GM12878 (cell line): ENCODE results near the gene C1orf52. TPM values are rescaled to one million over a fixed set of nuclear protein-coding genes. Genes with fewer than 3 reads are reported as not detected.

ENCODE experiments used
- ATF7 ChIP-seq: fragments of 450-650 bp; IDR thresholded peaks from 2 replicates; pipeline ENCODE4 v1.6.1; 2016; ENCODE audit warnings: low read depth, mild to moderate bottlenecking
- CBX3 ChIP-seq: fragments of 200-600 bp; sonication (generic); IDR thresholded peaks from 2 replicates; pipeline ENCODE4 v1.6.1; 2016; ENCODE audit warnings: low read depth, borderline replicate concordance
- CEBPB ChIP-seq, 2 experiments: fragments of 150-350 bp in 1 of 2; IDR thresholded peaks; 2 replicates each; pipeline ENCODE4 v1.6.1; 2012 to 2014; ENCODE audit warnings: low read depth in 2 of 2, low read length in 2 of 2, borderline replicate concordance in 1 of 2, inconsistent platforms in 1 of 2
- ESRRA ChIP-seq: IDR thresholded peaks from 2 replicates; pipeline ENCODE4 v1.6.1; 2012; ENCODE audit warnings: mild to moderate bottlenecking, low read length, improper control_type of control experiment
- JUND ChIP-seq: IDR thresholded peaks from 2 replicates; pipeline ENCODE4 v1.6.1; 2012; ENCODE audit warnings: low read depth, mild to moderate bottlenecking, low read length, improper control_type of control experiment, moderate library complexity
- KAT2A ChIP-seq: conservative IDR thresholded peaks from 2 replicates; pipeline ENCODE4 v1.6.1; 2011; ENCODE audit warnings: low read depth, low read length; ENCODE audit not compliant: control insufficient read depth
- KLF5 ChIP-seq: fragments of 450-650 bp; IDR thresholded peaks from 2 replicates; pipeline ENCODE4 v1.6.1; 2014; ENCODE audit warnings: mild to moderate bottlenecking; ENCODE audit not compliant: partially characterized antibody
- POLR2A ChIP-seq: IDR thresholded peaks from 2 replicates; pipeline ENCODE4 v1.6.1; 2011; ENCODE audit warnings: low read depth, mild to moderate bottlenecking, low read length
- POLR2AphosphoS2 ChIP-seq: IDR thresholded peaks from 2 replicates; pipeline ENCODE4 v1.6.1; 2011; ENCODE audit warnings: low read depth, mild to moderate bottlenecking, low read length, improper control_type of control experiment, moderate library complexity
- POU2F2 ChIP-seq: IDR thresholded peaks from 3 replicates; pipeline ENCODE4 v1.6.1; 2011; ENCODE audit warnings: low read depth, mild to moderate bottlenecking, low read length, borderline replicate concordance
- SP1 ChIP-seq: IDR thresholded peaks from one replicate; pipeline ENCODE4 v1.6.1; 2011; ENCODE audit warnings: low read depth, low read length
- ZBED1 ChIP-seq: IDR thresholded peaks from 2 replicates; pipeline ENCODE4 v1.6.1; 2016; ENCODE audit warnings: borderline replicate concordance
- ZSCAN29 ChIP-seq: fragments of 450-650 bp; IDR thresholded peaks from 2 replicates; pipeline ENCODE4 v1.6.1; 2017; ENCODE audit warnings: mild to moderate bottlenecking, moderate library complexity
- polyA plus RNA-seq, 11 experiments: library from polyadenylated mRNA; depleted of rRNA in 4 of 11; unstranded in 6 of 11; stranded (reverse) in 5 of 11; fragments of >200 nt; fragmentation: Nextera tagmentation in 4 of 11; fragmentation: Illumina TruSeq in 1 of 11; extraction: Ambion mirVana in 4 of 11; extraction: Trizol in 1 of 11; gene quantifications; 1 replicate in 1 of 11; 2 replicates in 10 of 11; pipeline versions ENCODE4 v1.2.1 to v1.2.3, GENCODE V29; 2011 to 2016; ENCODE audit warnings: inconsistent platforms in 2 of 11, missing spikeins in 2 of 11, low read depth in 1 of 11
- total RNA-seq, 4 experiments: library from RNA; depleted of rRNA in 3 of 4; stranded (reverse); fragments of >200 nt in 3 of 4; fragmentation: Illumina TruSeq in 1 of 4; extraction: Trizol in 1 of 4; gene quantifications; 2 replicates each; pipeline versions ENCODE4 v1.2.1 to v1.2.3, GENCODE V29; 2013 to 2021
- TF ChIP-seq, protein P1 (sequence below): fragments of 450-650 bp; IDR thresholded peaks from 2 replicates; pipeline ENCODE4 v1.6.1; 2017; ENCODE audit warnings: low read depth, mild to moderate bottlenecking, moderate library complexity
- TF ChIP-seq, protein P2 (sequence below): fragments of 450-650 bp; IDR thresholded peaks from 2 replicates; pipeline ENCODE4 v1.6.1; 2017; ENCODE audit warnings: mild to moderate bottlenecking, moderate library complexity
- TF ChIP-seq, protein P3 (sequence below): IDR thresholded peaks from 2 replicates; pipeline ENCODE4 v1.6.1; 2011; ENCODE audit warnings: low read depth, mild to moderate bottlenecking, low read length, moderate library complexity, borderline replicate concordance; ENCODE audit errors: extremely low read depth
- TF ChIP-seq, protein P4 (sequence below): IDR thresholded peaks from 2 replicates; pipeline ENCODE4 v1.6.1; 2012; ENCODE audit warnings: low read depth, low read length, improper control_type of control experiment
- TF ChIP-seq, protein P5 (sequence below): fragments of 450-650 bp; IDR thresholded peaks from 2 replicates; pipeline ENCODE4 v1.6.1; 2017; ENCODE audit warnings: mild to moderate bottlenecking
- TF ChIP-seq, protein P6 (sequence below): IDR thresholded peaks from 2 replicates; pipeline ENCODE4 v1.6.1; 2011; ENCODE audit warnings: borderline replicate concordance, low read depth, mild to moderate bottlenecking, moderate library complexity, low read length; ENCODE audit not compliant: insufficient read depth, poor library complexity, severe bottlenecking

The C1orf52 gene
- total and polyA plus RNA-seq, 10 of the 15 experiments (the other 5 are each of a cell fraction or from before 2014, with no cell fraction given): 9.4 to 39.5 (median 17.6) TPM

DNA sequence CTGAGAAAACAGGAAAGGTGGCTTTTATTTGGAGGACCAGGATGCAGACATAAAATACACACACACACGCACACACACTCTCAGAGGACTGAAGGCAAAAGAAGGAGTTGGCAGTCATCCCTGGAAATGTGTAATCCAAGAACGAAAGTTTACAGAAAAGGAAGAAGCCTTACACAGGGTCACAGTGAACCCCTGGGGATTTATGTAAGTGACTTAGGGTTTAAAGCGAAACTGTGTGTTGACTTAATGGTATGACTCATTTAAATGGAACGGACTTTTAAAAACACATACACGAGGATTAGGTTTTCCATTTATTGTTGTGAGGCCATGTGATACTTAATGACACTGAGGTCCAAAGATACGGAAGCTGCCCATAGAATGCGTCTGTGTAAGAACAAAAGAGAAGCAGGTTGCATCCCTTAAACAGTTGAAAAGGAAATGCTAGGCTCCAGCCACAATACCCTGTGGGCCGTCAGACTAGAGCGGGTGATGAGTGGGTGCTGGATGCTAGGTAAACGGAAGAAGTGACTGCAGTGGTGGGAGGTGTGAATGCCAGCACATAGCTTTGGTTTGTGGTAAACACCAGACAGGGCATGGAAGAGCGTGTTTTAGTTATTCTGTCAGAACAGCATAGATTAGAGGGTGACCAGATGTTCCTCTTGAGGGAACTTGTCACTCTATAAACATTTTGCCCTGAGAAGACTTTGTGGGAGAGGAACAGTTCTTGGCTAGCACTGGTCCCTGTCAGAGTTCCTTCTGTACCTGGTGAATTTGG is 38.6 kb upstream of the C1orf52 start (continued):
- TF ChIP-seq, protein P1, sequence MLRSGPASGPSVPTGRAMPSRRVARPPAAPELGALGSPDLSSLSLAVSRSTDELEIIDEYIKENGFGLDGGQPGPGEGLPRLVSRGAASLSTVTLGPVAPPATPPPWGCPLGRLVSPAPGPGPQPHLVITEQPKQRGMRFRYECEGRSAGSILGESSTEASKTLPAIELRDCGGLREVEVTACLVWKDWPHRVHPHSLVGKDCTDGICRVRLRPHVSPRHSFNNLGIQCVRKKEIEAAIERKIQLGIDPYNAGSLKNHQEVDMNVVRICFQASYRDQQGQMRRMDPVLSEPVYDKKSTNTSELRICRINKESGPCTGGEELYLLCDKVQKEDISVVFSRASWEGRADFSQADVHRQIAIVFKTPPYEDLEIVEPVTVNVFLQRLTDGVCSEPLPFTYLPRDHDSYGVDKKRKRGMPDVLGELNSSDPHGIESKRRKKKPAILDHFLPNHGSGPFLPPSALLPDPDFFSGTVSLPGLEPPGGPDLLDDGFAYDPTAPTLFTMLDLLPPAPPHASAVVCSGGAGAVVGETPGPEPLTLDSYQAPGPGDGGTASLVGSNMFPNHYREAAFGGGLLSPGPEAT: peak; percentile 84; the same call in 1 of the 2 replicates
- TF ChIP-seq, protein P2, sequence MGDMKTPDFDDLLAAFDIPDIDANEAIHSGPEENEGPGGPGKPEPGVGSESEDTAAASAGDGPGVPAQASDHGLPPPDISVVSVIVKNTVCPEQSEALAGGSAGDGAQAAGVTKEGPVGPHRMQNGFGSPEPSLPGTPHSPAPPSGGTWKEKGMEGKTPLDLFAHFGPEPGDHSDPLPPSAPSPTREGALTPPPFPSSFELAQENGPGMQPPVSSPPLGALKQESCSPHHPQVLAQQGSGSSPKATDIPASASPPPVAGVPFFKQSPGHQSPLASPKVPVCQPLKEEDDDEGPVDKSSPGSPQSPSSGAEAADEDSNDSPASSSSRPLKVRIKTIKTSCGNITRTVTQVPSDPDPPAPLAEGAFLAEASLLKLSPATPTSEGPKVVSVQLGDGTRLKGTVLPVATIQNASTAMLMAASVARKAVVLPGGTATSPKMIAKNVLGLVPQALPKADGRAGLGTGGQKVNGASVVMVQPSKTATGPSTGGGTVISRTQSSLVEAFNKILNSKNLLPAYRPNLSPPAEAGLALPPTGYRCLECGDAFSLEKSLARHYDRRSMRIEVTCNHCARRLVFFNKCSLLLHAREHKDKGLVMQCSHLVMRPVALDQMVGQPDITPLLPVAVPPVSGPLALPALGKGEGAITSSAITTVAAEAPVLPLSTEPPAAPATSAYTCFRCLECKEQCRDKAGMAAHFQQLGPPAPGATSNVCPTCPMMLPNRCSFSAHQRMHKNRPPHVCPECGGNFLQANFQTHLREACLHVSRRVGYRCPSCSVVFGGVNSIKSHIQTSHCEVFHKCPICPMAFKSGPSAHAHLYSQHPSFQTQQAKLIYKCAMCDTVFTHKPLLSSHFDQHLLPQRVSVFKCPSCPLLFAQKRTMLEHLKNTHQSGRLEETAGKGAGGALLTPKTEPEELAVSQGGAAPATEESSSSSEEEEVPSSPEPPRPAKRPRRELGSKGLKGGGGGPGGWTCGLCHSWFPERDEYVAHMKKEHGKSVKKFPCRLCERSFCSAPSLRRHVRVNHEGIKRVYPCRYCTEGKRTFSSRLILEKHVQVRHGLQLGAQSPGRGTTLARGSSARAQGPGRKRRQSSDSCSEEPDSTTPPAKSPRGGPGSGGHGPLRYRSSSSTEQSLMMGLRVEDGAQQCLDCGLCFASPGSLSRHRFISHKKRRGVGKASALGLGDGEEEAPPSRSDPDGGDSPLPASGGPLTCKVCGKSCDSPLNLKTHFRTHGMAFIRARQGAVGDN: no peak
- no peak for TF ChIP-seq ESRRA
- TF ChIP-seq, protein P3, sequence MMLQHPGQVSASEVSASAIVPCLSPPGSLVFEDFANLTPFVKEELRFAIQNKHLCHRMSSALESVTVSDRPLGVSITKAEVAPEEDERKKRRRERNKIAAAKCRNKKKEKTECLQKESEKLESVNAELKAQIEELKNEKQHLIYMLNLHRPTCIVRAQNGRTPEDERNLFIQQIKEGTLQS: no peak
- TF ChIP-seq, protein P4, sequence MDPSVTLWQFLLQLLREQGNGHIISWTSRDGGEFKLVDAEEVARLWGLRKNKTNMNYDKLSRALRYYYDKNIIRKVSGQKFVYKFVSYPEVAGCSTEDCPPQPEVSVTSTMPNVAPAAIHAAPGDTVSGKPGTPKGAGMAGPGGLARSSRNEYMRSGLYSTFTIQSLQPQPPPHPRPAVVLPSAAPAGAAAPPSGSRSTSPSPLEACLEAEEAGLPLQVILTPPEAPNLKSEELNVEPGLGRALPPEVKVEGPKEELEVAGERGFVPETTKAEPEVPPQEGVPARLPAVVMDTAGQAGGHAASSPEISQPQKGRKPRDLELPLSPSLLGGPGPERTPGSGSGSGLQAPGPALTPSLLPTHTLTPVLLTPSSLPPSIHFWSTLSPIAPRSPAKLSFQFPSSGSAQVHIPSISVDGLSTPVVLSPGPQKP: no peak
- TF ChIP-seq SP1: peak; percentile 46
- no peak for TF ChIP-seq CBX3
- TF ChIP-seq, protein P5, sequence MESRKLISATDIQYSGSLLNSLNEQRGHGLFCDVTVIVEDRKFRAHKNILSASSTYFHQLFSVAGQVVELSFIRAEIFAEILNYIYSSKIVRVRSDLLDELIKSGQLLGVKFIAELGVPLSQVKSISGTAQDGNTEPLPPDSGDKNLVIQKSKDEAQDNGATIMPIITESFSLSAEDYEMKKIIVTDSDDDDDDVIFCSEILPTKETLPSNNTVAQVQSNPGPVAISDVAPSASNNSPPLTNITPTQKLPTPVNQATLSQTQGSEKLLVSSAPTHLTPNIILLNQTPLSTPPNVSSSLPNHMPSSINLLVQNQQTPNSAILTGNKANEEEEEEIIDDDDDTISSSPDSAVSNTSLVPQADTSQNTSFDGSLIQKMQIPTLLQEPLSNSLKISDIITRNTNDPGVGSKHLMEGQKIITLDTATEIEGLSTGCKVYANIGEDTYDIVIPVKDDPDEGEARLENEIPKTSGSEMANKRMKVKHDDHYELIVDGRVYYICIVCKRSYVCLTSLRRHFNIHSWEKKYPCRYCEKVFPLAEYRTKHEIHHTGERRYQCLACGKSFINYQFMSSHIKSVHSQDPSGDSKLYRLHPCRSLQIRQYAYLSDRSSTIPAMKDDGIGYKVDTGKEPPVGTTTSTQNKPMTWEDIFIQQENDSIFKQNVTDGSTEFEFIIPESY: no peak; the same call in 1 of the 2 replicates
- 0 out of 2 replicates have a peak, but pooled peaks have one; percentile 6 for TF ChIP-seq JUND
- TF ChIP-seq KLF5: peak; percentile 57
- no peak for TF ChIP-seq ZSCAN29
- TF ChIP-seq KAT2A: no peak
- no peak for TF ChIP-seq POLR2A
- TF ChIP-seq ATF7: peak; percentile 83
- TF ChIP-seq ZBED1: no peak
- no peak for TF ChIP-seq CEBPB (IDR thresholded peaks at IDR 0.05; ENCODE audit: borderline replicate concordance in 1 of 2, low read depth in 2 of 2, low read length in 2 of 2)
- no peak for TF ChIP-seq POLR2AphosphoS2
- TF ChIP-seq, protein P6, sequence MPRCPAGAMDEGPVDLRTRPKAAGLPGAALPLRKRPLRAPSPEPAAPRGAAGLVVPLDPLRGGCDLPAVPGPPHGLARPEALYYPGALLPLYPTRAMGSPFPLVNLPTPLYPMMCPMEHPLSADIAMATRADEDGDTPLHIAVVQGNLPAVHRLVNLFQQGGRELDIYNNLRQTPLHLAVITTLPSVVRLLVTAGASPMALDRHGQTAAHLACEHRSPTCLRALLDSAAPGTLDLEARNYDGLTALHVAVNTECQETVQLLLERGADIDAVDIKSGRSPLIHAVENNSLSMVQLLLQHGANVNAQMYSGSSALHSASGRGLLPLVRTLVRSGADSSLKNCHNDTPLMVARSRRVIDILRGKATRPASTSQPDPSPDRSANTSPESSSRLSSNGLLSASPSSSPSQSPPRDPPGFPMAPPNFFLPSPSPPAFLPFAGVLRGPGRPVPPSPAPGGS: no peak
- TF ChIP-seq POU2F2: peak; percentile 66; the same call in 1 of the 3 replicates
